H1 (cell line): ENCODE measurements around the gene PTPN9. TPM values are rescaled to one million over a fixed set of nuclear protein-coding genes. Genes with fewer than 3 reads are reported as not detected.

Experiments
- ATF2 ChIP-seq: IDR thresholded peaks from 2 replicates; pipeline ENCODE4 v1.6.1; 2012; ENCODE audit warnings: low read length, inconsistent platforms
- CEBPB ChIP-seq: IDR thresholded peaks from 2 replicates; pipeline ENCODE4 v1.6.1; 2012; ENCODE audit warnings: low read depth, low read length
- CTBP2 ChIP-seq: IDR thresholded peaks from 2 replicates; pipeline ENCODE4 v1.7.0; 2011; ENCODE audit warnings: borderline replicate concordance, mild to moderate bottlenecking, moderate library complexity, mixed read lengths, low read length; ENCODE audit not compliant: insufficient read depth, insufficient read length
- FOSL1 ChIP-seq: IDR thresholded peaks from 2 replicates; pipeline ENCODE4 v1.6.1; 2011; ENCODE audit warnings: mild to moderate bottlenecking, low read depth, low read length, moderate library complexity; ENCODE audit not compliant: insufficient read depth
- GTF2F1 ChIP-seq: IDR thresholded peaks from 2 replicates; pipeline ENCODE4 v1.6.1; 2012; ENCODE audit warnings: low read depth, low read length, improper control_type of control experiment, borderline replicate concordance
- KDM5A ChIP-seq: fragments of 200-600 bp; IDR thresholded peaks from 2 replicates; pipeline ENCODE4 v1.7.1; 2012; ENCODE audit warnings: mild to moderate bottlenecking, low read length, inconsistent platforms, mixed read lengths
- NANOG ChIP-seq: IDR thresholded peaks from 2 replicates; pipeline ENCODE4 v1.6.1; 2011; ENCODE audit warnings: low read length, low read depth, mild to moderate bottlenecking, inconsistent platforms; ENCODE audit not compliant: insufficient read depth, poor library complexity, severe bottlenecking
- NRF1 ChIP-seq: IDR thresholded peaks from 2 replicates; pipeline ENCODE4 v1.6.1; 2011; ENCODE audit warnings: mild to moderate bottlenecking, low read depth, low read length, improper control_type of control experiment
- PHF8 ChIP-seq: fragments of 200-600 bp; sonication (generic); conservative IDR thresholded peaks from 2 replicates; pipeline ENCODE4 v1.7.1; 2012; ENCODE audit warnings: low read depth, mild to moderate bottlenecking, inconsistent platforms, low read length, moderate library complexity
- RBBP5 ChIP-seq: IDR thresholded peaks from 2 replicates; pipeline ENCODE4 v1.7.1; 2012; ENCODE audit warnings: low read depth, mild to moderate bottlenecking, inconsistent platforms, low read length, moderate library complexity, borderline replicate concordance
- SIRT6 ChIP-seq: IDR thresholded peaks from one replicate; pipeline ENCODE4 v1.7.1; 2012; ENCODE audit warnings: low read length, inconsistent platforms
- SIX5 ChIP-seq: IDR thresholded peaks from 2 replicates; pipeline ENCODE4 v1.6.1; 2011; ENCODE audit warnings: mild to moderate bottlenecking, low read depth, low read length
- SRF ChIP-seq: IDR thresholded peaks from 2 replicates; pipeline ENCODE4 v1.6.1; 2011; ENCODE audit warnings: mild to moderate bottlenecking, low read depth, low read length, moderate library complexity
- TAF7 ChIP-seq: optimal IDR thresholded peaks from 2 replicates; pipeline ENCODE3; 2011; ENCODE audit warnings: low read depth, mild to moderate bottlenecking, inconsistent platforms, low read length, moderate library complexity, borderline replicate concordance
- ZNF274 ChIP-seq: IDR thresholded peaks from 2 replicates; pipeline ENCODE4 v1.7.0; 2012; ENCODE audit warnings: low read length, borderline replicate concordance; ENCODE audit errors: extremely low read depth
- polyA plus RNA-seq, 7 experiments: library from polyadenylated mRNA; depleted of rRNA in 3 of 7; stranded (reverse) in 5 of 7; unstranded in 2 of 7; fragments of >200 nt in 5 of 7; fragments of 200-250 nt in 2 of 7; gene quantifications; 1 replicate in 5 of 7; 2 replicates in 1 of 7; 4 replicates in 1 of 7; pipeline versions ENCODE4 v1.2.1 to v1.2.3, GENCODE V29; 2011 to 2013; ENCODE audit warnings: missing spikeins in 2 of 7, mixed read lengths in 2 of 7
- total RNA-seq: library from RNA; stranded (reverse); fragmentation: NEBNext Ultra II Directional; extraction: Animal tissue kit (Norgen Biotek cat#: 25700); gene quantifications from 2 replicates; pipeline ENCODE4 v1.2.1, GENCODE V29; 2021
- TF ChIP-seq, protein P1 (sequence below): IDR thresholded peaks from 2 replicates; pipeline ENCODE4 v1.6.1; 2012; ENCODE audit warnings: inconsistent platforms
- TF ChIP-seq, protein P2 (sequence below): IDR thresholded peaks from 2 replicates; pipeline ENCODE4 v1.6.1; 2012; ENCODE audit warnings: inconsistent platforms

PTPN9 gene
- total and polyA plus RNA-seq, 2 of the 8 experiments (the other 6 are each of a cell fraction or from before 2014, with no cell fraction given): 46.6 to 57.4 TPM

- TF ChIP-seq GTF2F1 (no peak), SIX5 (no peak), NRF1 (no peak), PHF8 (peak; percentile 66), TAF7 (no peak), CTBP2 (peak; percentile 62), SIRT6 (no peak), NANOG (peak; percentile 33), ZNF274 (no peak), FOSL1 (no peak), RBBP5 (peak; percentile 97; the same call in 1 of the 2 replicates), KDM5A (no peak), SRF (no peak), CEBPB (peak; percentile 24; the same call in 1 of the 2 replicates), ATF2 (no peak)
- TF ChIP-seq, protein P1, sequence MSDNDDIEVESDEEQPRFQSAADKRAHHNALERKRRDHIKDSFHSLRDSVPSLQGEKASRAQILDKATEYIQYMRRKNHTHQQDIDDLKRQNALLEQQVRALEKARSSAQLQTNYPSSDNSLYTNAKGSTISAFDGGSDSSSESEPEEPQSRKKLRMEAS: no peak
- TF ChIP-seq, protein P2, sequence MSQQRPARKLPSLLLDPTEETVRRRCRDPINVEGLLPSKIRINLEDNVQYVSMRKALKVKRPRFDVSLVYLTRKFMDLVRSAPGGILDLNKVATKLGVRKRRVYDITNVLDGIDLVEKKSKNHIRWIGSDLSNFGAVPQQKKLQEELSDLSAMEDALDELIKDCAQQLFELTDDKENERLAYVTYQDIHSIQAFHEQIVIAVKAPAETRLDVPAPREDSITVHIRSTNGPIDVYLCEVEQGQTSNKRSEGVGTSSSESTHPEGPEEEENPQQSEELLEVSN: no peak
Observed at GRCh38 chr15:75578948-75579920, at the start of gene PTPN9 (continued).
